CD4-positive, alpha-beta T cell treated with Interleukin-4 for 1 hour (primary cell): ENCODE results near the gene SPATA9.

Experiments
- DNase-seq, 2 donors: peaks; one replicate each; pipeline ENCODE4 v3.0.0-alpha.2; 2020 to 2022

The SPATA9 gene

DNA sequence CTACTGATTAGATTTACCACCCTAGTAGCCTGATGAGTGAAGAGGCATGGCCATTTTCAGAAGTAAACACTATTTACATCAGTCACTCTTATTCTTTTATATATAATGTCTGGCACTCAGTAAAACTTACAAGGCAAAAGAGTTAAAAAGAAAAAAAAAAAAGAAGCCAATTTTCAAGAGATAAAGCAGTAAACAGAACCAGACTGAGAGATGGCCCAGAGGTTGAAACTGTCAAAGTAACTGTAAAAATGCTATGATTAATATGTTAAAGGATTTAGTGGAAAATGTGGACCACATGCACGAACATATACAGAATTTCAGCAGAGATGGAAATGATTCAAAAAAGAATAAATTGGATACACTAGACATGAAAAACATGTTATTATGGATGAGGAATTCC, 69.3 kb downstream of the SPATA9 start:
- no peak for DNase-seq

DNA sequence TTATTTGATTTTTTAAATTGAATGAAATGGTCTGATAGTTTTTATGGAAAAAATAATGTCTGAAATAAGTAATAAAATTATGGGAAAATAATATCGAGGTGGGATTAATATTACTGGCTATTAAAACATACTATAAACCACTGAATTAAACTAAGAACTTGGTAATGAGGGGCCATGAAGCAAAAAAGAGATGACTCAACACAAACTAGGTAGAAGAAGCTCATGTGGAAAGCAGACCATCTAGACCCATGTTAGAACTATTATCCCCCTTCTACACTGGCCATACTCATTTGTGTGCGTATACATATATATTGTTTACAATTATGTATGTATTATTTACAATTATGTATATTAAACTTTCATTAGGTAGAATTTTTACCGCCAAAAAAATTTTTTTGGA, 71.4 kb downstream of the SPATA9 start:
- DNase-seq = no peak

DNA sequence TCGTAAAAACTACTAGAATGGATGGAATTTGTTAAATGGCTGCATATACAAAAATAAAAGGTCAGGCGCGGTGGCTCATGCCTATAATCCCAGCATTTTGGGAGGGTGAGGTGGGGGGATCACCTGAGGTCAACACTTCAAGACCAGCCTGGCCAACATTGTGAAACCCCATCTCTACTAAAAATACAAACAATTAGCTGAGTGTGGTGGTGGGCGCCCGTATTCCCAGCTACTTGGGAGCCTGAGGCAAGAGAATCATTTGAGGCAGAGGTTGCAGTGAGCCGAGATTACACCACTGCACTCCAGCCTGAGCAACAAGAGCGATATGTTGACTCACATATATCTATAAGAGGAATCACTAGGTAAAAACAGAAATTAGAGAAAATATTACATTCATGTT, 72.2 kb downstream of the SPATA9 start:
- DNase-seq = no peak

DNA sequence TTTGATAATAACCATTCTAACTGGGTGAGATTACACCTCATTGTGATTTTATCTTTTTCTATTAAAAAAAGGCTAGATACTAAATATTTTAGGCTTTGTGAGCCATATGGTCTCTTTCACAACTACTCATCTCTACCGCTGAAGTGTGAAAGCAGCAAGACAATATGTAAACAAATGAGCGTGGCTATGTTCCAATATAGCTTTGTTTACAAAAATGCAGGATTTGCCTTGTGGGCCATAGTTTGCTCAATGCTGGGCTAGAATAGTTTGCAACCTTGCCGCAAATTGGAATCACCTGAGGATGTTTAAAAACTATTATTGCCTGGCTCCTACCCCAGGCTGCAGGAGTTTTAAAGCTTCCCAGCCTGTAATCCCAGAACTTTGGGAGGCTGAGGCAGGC, 73.1 kb downstream of the SPATA9 start:
- no peak for DNase-seq
